GM19395 (cell line): ENCODE measurements around the gene RAD18.

Experiments
- ATAC-seq: cut with Tn5 transposase; IDR thresholded peaks from one replicate; pipeline ENCODE4 v1.9.1; 2021; ENCODE audit warnings: mild to moderate bottlenecking, moderate library complexity; ENCODE audit not compliant: unreplicated experiment

The RAD18 gene

GRCh38 chr3:8839607-8840325 is 123.5 kb downstream of the RAD18 start:
- no peak for ATAC-seq

GRCh38 chr3:8838765-8839423 is 124.4 kb downstream of the RAD18 start:
- no peak for ATAC-seq

- no peak for ATAC-seq
These were observed 125.0 kb downstream of the RAD18 start for GRCh38 chr3:8838234-8838633.

GRCh38 chr3:8837162-8837561 is 126.1 kb downstream of the RAD18 start:
- ATAC-seq = no peak

DNA sequence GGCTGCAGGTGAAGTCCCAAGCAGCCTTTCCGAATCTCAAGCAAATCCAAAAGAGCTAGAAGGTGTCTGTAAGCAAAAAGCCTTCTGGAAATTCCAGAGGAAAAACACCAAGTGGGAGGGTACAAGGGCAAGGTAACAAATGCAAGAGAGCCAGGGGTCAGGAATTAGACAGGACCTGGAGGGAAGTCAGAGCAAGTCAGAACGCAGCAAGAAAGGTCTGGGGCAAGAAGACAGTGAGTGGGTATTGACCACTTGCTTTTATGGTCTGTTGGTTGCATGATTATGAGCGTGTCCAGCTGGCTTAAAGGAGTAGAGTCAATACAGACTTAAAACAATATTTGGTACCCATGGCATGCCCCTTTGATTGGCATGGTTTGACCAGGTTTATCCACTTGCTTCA is 127.2 kb downstream of the RAD18 start:
- no peak for ATAC-seq

DNA sequence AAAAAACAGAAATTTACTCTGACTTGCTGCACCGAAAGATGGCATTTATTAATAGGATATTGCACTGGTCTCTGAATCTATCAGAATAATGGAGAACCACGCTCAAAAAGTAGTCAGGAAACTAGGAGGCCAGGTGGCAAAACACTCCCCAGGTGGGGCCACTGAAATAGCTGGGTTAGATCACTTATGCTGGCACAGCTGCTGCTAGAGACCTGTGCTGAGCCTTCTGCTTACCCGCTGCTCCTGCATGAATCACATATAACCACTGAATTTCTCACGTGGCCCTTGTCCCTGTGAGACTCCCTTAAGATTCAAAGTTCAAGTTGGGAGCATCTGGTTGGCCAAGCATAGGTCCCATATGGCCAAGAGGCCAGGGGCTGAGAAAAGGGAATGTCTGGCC is 127.9 kb downstream of the RAD18 start:
- ATAC-seq = no peak

- no peak for ATAC-seq
These were observed 128.3 kb downstream of the RAD18 start for GRCh38 chr3:8834974-8835373.

DNA sequence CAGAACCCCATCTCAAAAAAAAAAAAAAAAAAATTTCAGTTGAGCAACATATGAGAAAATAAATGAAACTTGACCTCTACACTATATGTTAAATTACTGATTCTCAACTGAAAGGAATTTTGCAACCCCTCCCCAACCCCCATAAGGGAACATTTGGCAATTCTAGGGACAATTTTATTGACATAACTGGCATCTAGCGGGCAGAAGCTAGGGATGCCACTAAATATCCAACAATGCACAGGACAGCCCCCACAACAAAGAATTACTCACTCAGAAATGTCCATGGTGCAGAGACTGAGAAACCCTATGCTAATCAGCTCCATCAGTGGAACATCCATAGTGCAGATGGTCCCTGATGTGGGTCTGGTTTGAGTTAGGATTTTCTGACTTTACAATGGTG is 135.6 kb downstream of the RAD18 start:
- no peak for ATAC-seq
